ENCODE measurements around the gene FADS3.

Gene FADS3

DNA sequence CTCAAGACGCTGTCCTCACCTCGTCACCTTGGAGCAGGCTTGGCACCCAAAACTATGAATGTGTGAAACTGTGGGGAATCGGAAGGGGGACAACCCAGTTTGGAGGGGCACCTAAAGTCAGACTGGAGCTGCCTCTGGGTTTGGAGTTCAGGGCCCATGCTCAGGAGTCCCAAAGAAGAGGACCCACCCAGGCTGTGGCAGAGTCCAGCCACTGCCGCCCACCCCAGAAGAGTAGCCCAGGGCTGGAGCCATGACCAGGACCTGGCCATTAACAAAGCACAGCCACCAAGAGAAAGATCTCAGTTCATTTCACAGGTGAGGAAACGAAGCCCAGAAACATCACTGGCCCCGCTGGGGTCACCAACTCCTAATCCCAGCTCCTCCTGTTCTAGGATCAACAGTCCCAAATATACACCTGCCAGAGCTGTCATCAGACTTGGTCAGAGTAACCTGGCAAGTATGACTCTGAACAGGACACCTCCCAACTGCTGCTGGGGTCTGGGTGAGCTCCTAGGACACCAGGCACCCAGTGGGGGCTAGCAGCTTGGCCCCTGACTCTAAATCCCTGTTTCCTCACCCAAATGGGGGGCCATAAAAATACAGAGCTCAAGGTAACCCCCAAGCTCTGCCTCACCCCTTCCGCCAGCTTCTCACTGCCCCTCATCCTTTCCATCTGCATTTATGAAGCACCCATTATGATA, 23.3 kb upstream of the FADS3 start:
- DNase-seq (ENCODE audit: low spot score), result no peak

DNA sequence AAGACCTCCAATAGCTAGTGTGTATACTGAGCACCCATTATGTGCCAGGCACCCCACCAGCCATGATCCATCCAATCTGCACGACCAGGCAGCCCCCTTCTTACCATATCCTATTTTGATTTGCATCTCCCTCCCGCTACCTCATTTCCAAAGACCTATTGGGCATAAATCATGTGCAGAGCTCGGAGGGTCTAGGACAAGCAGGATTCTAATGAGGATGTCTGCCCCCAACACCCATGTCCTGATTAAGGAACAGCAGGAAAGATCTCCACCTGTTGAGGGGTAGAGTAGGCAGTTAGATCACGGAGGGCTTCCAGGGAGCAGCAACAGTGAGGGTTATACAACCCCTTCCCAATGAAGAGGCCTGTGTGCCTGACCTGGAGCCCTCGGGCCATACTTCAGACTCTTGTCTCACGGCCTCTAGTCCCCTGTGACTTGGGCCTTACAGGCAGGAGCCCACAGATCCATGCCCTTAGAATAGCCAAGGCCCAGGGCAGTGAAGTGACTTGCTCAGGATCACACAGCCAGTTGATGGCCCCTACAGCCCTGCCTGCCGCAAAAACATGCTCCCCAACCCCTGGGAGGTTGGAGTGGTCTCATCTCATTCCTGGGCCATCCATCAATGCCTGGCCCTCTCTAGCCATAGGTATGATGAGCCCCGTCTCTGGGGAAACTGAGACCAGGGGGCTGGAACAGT, 22.5 kb upstream of the FADS3 start:
- no peak for DNase-seq (ENCODE audit: low spot score)

DNA sequence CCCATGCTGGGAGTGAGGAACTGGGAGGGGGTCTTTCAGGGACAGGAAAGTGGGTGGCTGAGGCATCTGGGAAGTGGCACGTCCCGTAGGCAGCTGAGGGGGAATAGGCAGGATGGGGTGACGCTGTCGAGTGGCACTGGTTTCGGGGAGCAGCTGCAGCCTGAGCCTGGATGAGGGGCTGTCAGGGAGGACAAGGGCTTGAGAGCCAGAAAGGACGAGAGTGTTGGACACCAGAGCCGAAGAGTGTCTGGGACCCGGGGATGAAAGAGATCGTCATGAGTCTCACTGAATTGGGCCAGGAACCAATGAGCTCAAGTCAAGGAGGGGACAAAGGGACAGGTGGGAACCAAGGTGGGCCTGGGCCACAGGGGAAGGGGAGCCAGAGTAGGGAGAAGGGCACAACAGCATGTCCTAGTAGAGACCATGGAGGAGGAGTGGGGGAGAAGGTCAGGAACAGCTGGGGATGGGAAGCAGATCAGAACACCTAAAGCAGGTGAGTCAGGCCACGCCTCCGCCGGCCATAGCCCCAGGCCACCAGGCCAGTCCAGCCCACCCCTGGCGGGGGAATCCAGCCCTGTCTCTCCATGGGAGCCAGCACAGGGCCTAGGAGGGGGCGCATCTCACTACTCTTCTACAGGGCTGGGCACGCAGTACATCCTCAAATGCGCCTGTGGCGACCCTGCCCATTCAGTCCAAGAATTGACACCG, 21.8 kb upstream of the FADS3 start:
- DNase-seq (ENCODE audit: low spot score), result no peak

DNA sequence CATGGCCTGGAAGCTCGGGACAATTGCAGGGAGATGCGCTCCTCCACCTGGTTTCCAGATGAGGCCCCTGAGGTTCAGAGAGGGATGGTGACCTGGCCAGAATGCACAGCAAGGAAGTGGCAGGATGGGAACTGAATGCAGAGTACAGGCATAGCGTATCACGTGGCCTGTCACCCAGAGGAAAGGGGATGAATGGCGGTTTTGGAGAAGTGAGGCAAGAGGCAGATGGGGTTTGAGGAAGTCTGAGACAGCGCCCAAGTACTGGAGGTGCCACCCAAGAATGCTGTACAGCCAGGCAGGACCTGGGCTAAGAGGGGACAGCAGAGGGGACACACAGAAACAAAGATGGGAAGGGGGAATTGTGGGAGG, 21.2 kb upstream of the FADS3 start:
- no peak for DNase-seq (ENCODE audit: low spot score)

DNA sequence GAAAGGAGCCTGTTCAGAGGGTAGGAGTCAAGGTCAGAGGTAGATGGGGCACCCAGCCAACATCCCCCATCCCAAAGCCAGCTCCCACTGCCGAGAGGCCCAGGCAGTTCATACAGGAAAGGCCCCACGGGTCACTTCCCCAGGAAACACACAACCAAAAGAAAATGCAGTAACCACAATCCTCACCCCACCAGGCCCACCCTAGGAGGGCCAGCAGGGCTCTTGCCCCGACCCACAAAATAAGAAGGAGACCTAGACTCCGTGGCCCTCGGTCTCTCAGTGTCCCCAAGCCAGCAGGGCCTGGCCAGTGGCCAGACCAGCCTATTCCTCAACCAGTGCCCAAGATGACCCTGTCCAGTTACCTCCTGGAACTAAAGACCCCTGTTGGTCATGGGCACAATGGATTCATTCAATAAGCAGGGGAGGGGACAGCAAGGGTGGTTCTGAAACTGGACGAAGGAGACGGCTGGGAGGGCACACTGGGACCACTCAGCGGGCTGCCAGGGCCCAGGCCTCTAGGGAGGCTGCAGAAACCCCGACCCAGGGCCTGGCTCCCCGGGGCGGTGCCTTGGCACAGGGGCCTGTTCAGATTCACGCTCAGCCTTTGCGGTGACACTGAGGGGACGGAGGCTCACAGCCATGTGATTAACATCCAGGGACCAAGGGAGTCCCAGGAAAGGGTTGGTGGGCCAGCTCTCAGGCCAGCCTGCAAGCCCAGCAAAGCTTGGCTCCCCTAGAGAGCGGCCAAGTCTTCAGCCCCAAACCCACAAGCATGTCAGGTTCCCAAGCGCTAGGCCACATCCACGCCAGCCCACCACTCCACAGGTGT, 20.6 kb upstream of the FADS3 start:
- DNase-seq (ENCODE audit: low spot score), result no peak

DNA sequence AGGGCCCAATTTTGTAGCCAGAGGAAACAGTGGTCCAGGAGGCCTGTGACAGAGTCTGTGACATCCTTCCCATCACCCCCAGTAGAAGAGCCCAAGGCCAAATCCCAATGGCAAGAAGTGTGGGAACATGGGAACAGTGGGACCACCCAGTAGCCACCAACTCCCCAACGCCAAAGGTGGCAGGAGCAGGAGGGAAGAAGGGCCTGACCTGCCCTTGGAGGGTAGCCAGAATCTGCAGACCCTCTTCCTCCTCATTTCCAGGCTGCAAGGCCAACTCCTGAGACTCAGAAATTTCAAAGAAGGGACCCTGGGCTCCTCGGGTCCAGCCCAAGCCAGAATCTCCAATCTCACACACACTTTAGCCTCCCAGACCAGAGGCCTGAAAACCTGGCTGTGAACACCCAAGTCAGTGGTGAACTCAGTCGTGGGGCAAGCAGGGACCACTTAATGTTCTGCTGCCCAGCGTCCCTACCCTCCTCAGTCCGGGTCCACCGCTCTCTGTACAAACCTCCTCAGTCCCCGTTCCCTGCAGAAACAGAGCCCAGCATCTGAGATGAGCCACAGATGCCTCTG, 19.9 kb upstream of the FADS3 start:
- DNase-seq (ENCODE audit: low spot score), result no peak

DNA sequence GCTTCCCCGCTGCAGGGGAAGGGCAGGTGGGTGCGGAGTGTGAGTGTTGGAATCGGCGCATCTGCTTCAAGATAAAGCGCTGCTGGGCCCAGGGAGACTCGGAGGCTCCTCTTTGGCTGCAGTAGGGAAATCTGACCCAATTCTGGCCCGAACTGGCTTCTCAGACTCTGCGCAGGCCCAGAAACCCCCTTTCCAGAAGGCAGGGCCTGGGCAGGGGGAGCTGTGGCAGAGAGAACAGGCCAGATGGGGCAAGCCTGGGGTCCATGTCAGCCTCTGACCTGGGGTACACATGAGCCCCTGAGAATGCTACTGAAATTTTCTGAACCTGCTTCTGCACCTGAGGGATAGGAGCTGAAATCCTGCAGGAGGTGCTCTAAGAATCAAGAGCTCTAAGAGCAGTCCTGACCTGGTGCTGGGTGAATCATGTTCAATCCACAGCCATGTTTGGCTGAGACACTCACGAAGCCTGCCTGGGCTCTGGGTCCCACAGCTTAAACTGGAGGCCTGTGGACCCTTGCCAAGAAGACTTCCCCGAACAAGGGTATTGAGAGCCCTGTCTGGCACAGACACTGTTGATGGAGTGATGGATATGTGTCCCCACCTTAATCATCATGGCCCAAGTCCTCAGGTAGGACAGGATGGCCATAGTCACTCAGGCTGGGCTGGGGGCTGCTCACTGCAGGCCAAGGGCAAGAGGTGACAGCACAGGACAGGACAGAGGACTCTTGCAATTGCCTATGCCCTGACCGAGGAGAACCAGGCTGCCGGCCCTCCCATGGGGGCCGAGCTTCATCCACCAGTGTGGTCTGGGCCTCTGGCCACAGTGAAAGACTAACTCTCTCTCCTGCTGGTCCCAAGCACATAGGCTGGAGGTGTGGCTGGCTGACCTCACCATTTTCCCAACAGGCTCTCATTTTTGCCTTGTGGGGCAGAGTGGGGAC, 19.1 kb upstream of the FADS3 start:
- DNase-seq (ENCODE audit: low spot score), result no peak

DNA sequence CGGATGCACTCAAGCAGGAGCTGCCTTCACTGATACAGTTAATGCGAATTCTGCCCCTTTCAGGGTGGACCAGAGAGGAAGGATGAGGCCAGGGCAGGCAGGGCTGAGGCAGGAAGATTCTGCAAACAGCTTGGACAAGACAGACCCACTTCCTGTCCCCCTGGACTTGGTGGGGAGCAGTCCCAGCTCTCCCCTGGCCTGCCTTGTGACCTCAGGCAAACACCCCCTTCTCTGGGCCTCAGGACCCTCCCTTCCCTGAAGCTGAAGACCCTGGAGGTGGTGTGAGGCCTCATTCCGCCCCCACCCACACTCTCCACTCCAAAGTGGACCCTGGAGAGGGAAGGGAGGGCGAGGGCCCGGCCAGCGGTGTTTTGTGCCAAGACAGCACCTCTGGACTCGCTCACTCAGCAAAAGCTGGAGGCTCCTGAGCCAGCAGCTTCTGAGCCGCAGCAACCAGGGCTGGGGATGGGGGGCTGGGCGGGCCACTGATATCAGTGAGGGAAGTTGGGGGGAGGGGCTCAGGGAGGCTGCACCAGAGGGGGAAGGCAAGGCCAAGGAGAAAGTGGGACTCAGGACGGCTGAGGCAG, 17.5 kb upstream of the FADS3 start:
- DNase-seq (ENCODE audit: low spot score), result no peak

DNA sequence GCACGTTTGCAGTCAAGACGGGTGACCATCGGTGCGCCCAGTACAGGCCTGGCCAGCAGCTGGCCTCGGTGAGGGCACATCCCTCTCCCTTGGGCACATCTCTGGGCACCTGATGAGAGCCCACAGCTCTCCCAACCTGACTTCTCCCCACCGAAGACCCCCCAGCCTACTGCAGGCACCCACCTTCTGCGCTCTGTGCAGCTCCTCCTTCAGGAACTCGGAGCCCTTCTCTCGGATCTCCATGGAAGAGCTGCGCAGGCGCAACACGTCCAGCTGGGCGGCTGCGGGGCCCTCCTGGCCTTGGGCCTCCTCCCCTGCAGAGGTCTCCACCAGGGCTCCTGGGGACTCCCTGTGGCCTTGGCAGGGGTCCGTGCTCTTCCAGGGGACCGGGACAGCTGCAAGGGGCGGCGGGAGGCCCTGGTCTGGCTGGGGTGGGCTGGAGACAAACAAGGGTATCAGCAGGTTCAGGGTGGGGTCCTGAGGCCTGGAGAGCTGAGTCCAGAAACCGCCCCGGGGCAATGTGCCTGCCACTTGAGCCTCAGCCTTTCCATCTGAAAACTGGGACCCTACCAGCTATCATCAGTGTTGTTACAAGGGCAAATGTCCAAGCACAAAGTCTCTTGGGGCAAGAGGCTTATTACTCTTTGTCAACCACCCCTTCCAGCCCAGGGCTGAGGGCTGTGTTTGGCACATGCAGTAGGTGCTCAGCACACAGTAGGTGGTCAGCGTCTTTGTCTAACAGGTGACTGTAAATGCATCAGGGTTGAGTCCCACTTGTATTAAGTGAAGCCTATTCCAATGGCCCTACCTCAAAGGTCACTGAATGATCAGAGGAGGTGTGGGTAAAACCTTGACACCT, 16.8 kb upstream of the FADS3 start:
- no peak for DNase-seq (ENCODE audit: low spot score)

DNA sequence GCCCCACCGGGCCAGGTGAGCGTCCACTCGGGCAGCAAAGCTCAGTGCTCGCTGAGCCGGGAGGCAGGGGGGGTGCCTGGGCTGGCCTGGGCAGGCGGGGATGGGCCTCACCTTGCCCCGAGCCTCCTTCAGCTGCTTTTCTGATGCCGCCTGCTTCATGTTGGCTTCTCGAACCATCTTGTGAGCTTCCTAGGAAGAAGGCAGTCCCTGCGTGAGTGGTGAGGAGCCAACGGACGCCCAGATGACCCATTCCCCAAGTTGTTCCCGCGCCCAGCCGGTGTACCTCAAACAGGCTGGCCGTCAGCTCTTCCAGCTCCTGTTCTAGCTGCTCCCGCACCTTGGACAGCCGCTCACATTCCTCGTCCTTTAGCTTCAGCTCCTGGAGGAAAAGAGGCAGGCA, 15.9 kb upstream of the FADS3 start:
- DNase-seq (ENCODE audit: low spot score), result no peak

DNA sequence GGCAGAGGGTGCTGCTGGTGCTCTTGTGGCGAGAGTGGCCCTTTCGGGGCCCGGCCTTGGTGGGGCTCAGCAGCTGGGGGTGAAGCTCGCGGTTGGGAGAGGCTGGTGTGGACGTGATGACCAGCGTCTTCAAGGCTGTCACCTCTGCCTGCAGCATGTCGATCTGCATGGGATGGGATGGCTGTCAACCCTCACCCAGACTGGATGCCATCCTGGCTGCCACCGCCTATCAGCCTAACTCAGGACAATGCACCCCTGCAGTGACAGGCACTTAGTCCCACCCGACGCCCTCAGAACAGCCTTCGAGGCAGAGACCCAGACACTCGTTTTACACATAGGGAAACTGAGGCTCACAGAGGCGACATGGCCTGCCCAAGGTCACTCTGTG, 15.2 kb upstream of the FADS3 start:
- no peak for DNase-seq (ENCODE audit: low spot score)

DNA sequence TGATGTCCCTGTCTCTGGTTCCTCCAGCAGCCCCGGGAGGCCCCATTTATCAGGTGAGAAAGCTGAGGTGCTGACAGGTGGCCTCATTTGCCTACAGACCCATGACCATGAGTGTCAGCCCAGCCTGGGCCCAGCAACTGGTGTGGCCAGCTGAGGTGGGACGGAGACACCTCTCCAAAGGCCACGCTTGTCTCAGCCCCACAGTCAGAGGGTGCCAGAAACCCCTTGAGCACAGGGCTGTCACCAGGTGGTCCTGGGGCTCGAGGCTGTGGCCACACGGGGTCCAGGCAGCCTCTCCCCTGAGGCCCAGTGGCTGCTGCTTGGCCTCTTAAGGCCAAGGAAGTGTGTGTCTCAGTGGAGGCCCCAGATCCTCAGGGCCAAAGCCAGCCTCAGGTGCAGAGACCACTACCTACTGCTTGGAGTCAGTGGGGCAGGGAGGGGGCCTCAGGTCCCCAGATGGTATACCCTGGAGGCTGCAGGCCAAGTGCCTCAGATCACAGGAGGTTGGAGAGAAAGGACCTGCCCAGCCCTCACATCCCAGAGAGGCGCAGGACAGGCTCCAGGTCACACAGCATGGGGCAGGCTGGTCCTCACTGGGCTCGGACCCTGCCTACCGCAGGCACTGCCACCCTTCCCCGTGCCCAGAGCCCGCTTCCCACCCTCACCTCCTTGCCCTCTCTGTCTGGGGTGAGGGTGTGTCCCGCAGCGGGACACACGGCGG, 14.6 kb upstream of the FADS3 start:
- DNase-seq (ENCODE audit: low spot score), result no peak

DNA sequence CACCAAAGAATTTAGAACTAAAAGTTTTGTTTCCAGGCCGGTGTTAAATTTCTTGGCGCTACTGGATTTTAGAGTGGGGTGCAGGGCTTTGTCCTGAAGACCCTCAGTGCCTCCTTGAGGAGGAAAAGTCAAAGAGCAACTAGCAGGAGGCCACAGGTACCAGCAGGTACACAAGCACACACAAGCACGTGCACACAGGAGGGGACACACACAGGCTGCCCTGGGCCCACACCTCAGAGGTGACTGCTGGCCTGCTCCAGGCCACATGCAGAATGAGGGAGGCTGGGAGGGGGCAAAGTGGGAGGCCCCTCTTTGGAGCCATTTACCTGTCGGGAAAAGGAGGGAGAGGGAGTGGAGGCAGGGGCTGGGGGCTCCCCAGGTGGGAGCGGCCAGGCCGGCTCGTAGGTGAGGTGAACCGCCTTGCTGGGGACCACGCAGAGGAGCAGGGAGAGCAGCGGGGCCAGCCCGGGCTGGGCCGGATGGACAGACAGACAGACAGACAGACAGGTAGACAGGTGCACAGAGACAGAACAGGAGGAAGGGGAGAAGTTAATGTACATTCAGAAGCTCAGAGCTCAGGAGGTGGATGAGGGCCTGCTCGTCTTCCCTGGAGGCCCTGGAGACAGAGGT, 13.8 kb upstream of the FADS3 start:
- DNase-seq (ENCODE audit: low spot score), result no peak

DNA sequence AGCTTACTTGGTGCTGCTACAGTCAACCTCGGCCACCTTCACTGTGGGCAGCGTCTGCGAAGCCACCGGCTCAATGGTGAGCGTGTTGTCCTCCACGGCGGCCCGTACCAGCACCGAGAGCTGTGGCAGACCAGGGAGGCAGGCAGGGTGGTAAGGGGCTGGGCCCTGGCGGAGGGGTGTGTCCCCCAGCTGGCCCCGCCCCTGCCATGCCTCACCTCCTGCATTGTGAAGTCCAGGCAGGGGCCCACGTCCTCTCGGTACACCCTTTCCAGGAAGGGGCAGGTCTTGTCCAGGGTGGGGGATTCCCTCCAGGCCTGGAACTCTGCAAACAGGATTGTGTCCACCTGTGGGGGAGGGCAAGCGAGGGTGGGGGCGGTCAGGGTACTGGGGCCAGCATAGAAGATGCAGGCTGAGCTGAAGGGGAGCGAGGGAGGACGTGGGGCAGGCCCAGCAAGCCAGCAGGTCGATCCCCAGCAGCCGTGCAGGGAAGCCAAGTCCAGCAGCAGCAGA, 13.2 kb upstream of the FADS3 start:
- DNase-seq (ENCODE audit: low spot score), result no peak

DNA sequence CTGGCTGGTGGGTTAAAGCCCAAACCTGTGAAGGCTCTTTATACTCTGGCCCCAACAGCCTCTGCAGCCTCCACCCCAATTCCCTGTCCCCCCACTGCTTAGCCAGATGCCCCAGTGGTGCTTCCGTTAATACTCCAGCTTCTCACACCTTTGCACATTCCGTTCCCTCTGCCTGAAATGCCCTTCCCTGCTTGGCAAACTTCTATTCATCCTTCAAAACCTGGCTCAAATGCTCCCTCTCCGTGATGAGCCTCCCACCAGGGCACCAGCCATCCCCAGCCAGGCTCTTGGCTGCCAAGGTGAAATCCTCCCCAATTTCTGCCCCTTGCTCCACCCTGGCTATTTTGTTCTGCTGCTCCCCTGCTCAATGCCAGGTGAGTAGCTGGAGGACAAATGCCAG, 12.5 kb upstream of the FADS3 start:
- DNase-seq (ENCODE audit: low spot score), result no peak

DNA sequence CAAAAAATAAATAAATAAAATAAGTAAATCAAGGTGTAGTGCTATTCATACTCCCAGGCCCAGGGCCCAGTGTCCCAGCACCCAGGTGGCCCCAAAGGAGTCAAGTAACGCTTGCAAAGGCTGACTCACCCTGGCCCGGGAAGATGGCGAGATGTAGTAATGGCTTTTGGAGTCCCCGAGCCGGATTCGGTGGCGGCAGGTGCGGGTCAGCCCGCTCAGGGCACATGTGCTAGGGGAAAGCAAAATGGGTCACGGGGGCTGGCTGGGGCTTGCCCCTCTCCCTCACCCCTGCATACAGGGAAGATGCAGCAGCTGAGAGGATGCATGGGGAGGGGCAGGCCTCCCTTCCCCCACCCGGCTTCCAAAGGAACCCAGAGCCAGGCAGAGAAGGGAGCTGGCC, 11.0 kb upstream of the FADS3 start:
- no peak for DNase-seq (ENCODE audit: low spot score)

DNA sequence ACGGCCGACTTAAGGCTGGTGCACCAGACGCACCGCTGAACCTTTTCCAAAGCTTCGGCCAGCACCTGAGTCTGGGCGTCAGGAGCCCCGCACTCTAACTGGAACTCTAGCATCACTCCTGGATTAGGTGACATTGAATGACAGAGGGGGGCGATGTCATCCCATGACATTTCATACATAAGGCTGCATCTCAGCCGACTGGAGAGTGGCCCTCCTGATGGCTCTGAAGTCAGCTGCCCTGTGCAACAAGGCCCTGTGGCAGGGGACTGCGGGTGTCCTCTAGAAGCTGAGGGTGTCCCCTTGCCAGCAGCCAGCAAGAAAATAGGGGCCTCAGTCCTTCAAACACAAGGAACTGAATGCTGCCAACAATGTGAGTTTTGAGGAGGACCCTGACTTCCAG, 10.1 kb upstream of the FADS3 start:
- no peak for DNase-seq (ENCODE audit: low spot score)

DNA sequence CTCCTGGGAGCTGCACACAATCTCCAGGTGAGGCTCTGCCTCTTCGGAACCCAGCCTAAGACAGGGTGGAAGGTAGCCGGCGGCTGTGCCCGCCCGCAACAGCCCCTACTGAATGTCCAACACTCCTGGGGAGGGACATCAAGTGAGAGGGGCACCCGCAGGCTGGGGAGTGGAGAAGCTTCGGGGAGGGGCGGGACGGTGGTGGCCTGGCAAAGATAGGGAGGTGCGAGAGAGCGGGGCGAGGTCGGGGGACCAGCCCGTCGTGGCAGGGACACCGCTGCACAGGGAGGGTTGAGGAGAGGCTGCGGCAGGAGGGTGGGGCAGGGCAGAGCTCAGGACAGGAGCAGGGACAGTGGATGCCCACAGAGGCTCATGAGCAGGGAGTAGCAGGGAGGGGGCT, 8.9 kb upstream of the FADS3 start:
- no peak for DNase-seq (ENCODE audit: low spot score)
